GM21619 (cell line): Measurements from ENCODE around the gene ZNF791.
"Not testable (repeated sequence)": the region's sequence is repeated elsewhere in the genome, so short reads cannot be mapped to it uniquely, and the experiment has no call there.

Experiments
- ATAC-seq: cut with Tn5 transposase; IDR thresholded peaks from one replicate; pipeline ENCODE4 v1.9.1; 2021; ENCODE audit not compliant: unreplicated experiment

The ZNF791 gene

GRCh38 chr19:12610540-12611360, at the start of gene ZNF791, which contains the start of gene ZNF490:
ZNF791 (plus strand) TSS chr19:12610920; CDS start chr19:12611080, 160 bp downstream.
ZNF490 (minus strand) TSS chr19:12610813; CDS start chr19:12610680, 133 bp downstream.
- peak; percentile 73 for ATAC-seq

GRCh38 chr19:12564016-12564664, 46.6 kb upstream of the ZNF791 start:
- ATAC-seq: no peak

GRCh38 chr19:12566380-12566779, 44.3 kb upstream of the ZNF791 start:
- not testable (repeated sequence) for ATAC-seq

GRCh38 chr19:12567951-12568350, 42.8 kb upstream of the ZNF791 start:
- no peak for ATAC-seq

GRCh38 chr19:12574036-12574435, 36.7 kb upstream of the ZNF791 start:
- ATAC-seq: no peak

- no peak for ATAC-seq
These were observed 32.1 kb upstream of the ZNF791 start for GRCh38 chr19:12578641-12579040.

GRCh38 chr19:12580180-12580694, 30.5 kb upstream of the ZNF791 start:
- ATAC-seq: no peak

- no peak for ATAC-seq
These were observed 29.6 kb upstream of the ZNF791 start for GRCh38 chr19:12581100-12581499.

GRCh38 chr19:12596485-12596884, 14.2 kb upstream of the ZNF791 start:
- ATAC-seq: no peak

- ATAC-seq: no peak
These were observed 13.7 kb upstream of the ZNF791 start for GRCh38 chr19:12596927-12597548.

GRCh38 chr19:12597594-12597993, 13.1 kb upstream of the ZNF791 start:
- no peak for ATAC-seq

- peak; percentile 53 for ATAC-seq
These were observed 7.0 kb upstream of the ZNF791 start for GRCh38 chr19:12603714-12604113.

- ATAC-seq: no peak
These were observed 3.9 kb upstream of the ZNF791 start for GRCh38 chr19:12606796-12607195.

GRCh38 chr19:12607631-12608030, 3.1 kb upstream of the ZNF791 start:
- ATAC-seq: no peak

- ATAC-seq: no peak
These were observed 610 bp downstream of the ZNF791 start for GRCh38 chr19:12611361-12611699.

GRCh38 chr19:12617646-12618045, 6.9 kb downstream of the ZNF791 start:
- ATAC-seq: no peak

GRCh38 chr19:12621253-12622024, 10.7 kb downstream of the ZNF791 start:
- ATAC-seq: not testable (repeated sequence)

- ATAC-seq: no peak
These were observed 12.8 kb downstream of the ZNF791 start for GRCh38 chr19:12623361-12624031.

- ATAC-seq: no peak
These were observed 16.2 kb downstream of the ZNF791 start for GRCh38 chr19:12626958-12627357.
